ENCODE measurements around the gene CLNK. TPM values are rescaled to one million over a fixed set of nuclear protein-coding genes. Genes with fewer than 3 reads are reported as not detected.

Gene CLNK
- polyA plus RNA-seq, 1 of the 3 experiments (the other 2 are of a cell fraction): not detected

- H3K36me3 ChIP-seq (replicated peaks in 1 of 2; ENCODE audit: control insufficient read depth in 1 of 2, insufficient read depth in 2 of 2, low read length in 1 of 2): no peaks in the 10 kb centered on the region
- no peaks in the 10 kb centered on the region for H4K20me1 ChIP-seq (ENCODE audit: insufficient read depth)
- WGBS (ENCODE audit: low lambda C conversion rate): 51% methylated on average over 11 of the region's 11 CpGs
- no peak overlapping the region for H3K27ac ChIP-seq (ENCODE audit: low read depth in 2 of 2, low read length in 1 of 2)
- peaks cover 10% of the 10 kb centered on the region; the same call in 1 of the 2 replicates for H3K79me2 ChIP-seq (ENCODE audit: insufficient read depth)
- ChIA-PET POLR2A (no interaction called here), CTCF (interaction anchor here (0.6 to 2.9 kb wide), 23 partner anchors 8 to 481 kb away, joined by 3 to 15 read pairs (median 4); no protein-coding TSS in a partner anchor)
- no peaks in the 10 kb centered on the region for H3K9me2 ChIP-seq
- H3K4me2 ChIP-seq: peak overlapping the region; percentile 71
- H3K9me3 ChIP-seq: no peaks in the 10 kb centered on the region
- H3K4me1 ChIP-seq (ENCODE audit: control insufficient read depth in 1 of 2, insufficient read depth in 2 of 2, low read depth in 1 of 2, low read length in 1 of 2): peaks cover 0 to 6% of the 10 kb centered on the region in 2 experiments; a peak in 1 of 4 replicates
- no peak overlapping the region; a peak in 1 of 4 replicates for H3K4me3 ChIP-seq (ENCODE audit: low read depth in 2 of 2, low read length in 1 of 2)
- no peak overlapping the region for H2AFZ ChIP-seq (ENCODE audit: low read depth)
- no peaks in the 10 kb centered on the region for H3F3A ChIP-seq (replicated peaks; ENCODE audit: insufficient read depth)
- TF ChIP-seq TEAD4 (IDR thresholded peaks at IDR 0.05; ENCODE audit: borderline replicate concordance, insufficient read depth) (no peak), ELF1 (IDR thresholded peaks at IDR 0.05) (no peak), CHD2 (IDR thresholded peaks at IDR 0.05; ENCODE audit: low read length, partially characterized antibody) (no peak), TCF12 (IDR thresholded peaks at IDR 0.05) (no peak), RAD21 (IDR thresholded peaks at IDR 0.05; ENCODE audit: low read length) (no peak), FOSL2 (IDR thresholded peaks at IDR 0.05; ENCODE audit: borderline replicate concordance, low read depth) (no peak), RFX5 (IDR thresholded peaks at IDR 0.05; ENCODE audit: low read length) (no peak), USF1 (IDR thresholded peaks at IDR 0.05; ENCODE audit: borderline replicate concordance, low read depth) (no peak), RXRA (IDR thresholded peaks at IDR 0.05; ENCODE audit: borderline replicate concordance, low read depth) (no peak), EZH2phosphoT487 (IDR thresholded peaks at IDR 0.05; ENCODE audit: borderline replicate concordance, low read depth) (no peak), MAX (IDR thresholded peaks at IDR 0.05; ENCODE audit: low read depth) (no peak), FOXM1 (IDR thresholded peaks at IDR 0.05; ENCODE audit: low read depth) (no peak), NFIC (IDR thresholded peaks at IDR 0.05; ENCODE audit: borderline replicate concordance) (no peak), FOXJ3 (CRISPR knock-in tag; IDR thresholded peaks at IDR 0.05) (no peak)
- TF ChIP-seq, protein P1, sequence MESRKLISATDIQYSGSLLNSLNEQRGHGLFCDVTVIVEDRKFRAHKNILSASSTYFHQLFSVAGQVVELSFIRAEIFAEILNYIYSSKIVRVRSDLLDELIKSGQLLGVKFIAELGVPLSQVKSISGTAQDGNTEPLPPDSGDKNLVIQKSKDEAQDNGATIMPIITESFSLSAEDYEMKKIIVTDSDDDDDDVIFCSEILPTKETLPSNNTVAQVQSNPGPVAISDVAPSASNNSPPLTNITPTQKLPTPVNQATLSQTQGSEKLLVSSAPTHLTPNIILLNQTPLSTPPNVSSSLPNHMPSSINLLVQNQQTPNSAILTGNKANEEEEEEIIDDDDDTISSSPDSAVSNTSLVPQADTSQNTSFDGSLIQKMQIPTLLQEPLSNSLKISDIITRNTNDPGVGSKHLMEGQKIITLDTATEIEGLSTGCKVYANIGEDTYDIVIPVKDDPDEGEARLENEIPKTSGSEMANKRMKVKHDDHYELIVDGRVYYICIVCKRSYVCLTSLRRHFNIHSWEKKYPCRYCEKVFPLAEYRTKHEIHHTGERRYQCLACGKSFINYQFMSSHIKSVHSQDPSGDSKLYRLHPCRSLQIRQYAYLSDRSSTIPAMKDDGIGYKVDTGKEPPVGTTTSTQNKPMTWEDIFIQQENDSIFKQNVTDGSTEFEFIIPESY (IDR thresholded peaks at IDR 0.05; ENCODE audit: borderline replicate concordance, low read depth): no peak
- TF ChIP-seq, protein P2, sequence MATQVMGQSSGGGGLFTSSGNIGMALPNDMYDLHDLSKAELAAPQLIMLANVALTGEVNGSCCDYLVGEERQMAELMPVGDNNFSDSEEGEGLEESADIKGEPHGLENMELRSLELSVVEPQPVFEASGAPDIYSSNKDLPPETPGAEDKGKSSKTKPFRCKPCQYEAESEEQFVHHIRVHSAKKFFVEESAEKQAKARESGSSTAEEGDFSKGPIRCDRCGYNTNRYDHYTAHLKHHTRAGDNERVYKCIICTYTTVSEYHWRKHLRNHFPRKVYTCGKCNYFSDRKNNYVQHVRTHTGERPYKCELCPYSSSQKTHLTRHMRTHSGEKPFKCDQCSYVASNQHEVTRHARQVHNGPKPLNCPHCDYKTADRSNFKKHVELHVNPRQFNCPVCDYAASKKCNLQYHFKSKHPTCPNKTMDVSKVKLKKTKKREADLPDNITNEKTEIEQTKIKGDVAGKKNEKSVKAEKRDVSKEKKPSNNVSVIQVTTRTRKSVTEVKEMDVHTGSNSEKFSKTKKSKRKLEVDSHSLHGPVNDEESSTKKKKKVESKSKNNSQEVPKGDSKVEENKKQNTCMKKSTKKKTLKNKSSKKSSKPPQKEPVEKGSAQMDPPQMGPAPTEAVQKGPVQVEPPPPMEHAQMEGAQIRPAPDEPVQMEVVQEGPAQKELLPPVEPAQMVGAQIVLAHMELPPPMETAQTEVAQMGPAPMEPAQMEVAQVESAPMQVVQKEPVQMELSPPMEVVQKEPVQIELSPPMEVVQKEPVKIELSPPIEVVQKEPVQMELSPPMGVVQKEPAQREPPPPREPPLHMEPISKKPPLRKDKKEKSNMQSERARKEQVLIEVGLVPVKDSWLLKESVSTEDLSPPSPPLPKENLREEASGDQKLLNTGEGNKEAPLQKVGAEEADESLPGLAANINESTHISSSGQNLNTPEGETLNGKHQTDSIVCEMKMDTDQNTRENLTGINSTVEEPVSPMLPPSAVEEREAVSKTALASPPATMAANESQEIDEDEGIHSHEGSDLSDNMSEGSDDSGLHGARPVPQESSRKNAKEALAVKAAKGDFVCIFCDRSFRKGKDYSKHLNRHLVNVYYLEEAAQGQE (IDR thresholded peaks at IDR 0.05; ENCODE audit: low read depth, low read length): no peak
- TF ChIP-seq, protein P3, sequence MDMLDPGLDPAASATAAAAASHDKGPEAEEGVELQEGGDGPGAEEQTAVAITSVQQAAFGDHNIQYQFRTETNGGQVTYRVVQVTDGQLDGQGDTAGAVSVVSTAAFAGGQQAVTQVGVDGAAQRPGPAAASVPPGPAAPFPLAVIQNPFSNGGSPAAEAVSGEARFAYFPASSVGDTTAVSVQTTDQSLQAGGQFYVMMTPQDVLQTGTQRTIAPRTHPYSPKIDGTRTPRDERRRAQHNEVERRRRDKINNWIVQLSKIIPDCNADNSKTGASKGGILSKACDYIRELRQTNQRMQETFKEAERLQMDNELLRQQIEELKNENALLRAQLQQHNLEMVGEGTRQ (IDR thresholded peaks at IDR 0.05; ENCODE audit: borderline replicate concordance, low read depth, low read length): no peak
- no peaks in the 10 kb centered on the region; the same call in 1 of the 2 replicates for H3K27me3 ChIP-seq (ENCODE audit: insufficient read depth)
- no peak overlapping the region for H3K9ac ChIP-seq
- no peak for DNase-seq
Observed at GRCh38 chr4:10460313-10461047, 224.1 kb downstream of the CLNK start.
